GM10266 (cell line): Measurements from ENCODE around the gene MAPK1.
A peak's percentile ranks its signal among the peaks of the same experiment; 100 is the strongest.

Source experiments
- DNase-seq: peaks from one replicate; pipeline ENCODE4 v3.0.0; 2012; ENCODE audit errors: extremely low spot score
- CTCF ChIP-seq: IDR thresholded peaks from 2 replicates; pipeline ENCODE4 v1.5.1; 2012; ENCODE audit warnings: mild to moderate bottlenecking, low read depth; ENCODE audit not compliant: control insufficient read depth, insufficient read depth; ENCODE audit errors: missing control alignments

Gene MAPK1

GRCh38 chr22:21860491-21861039 lies 6.9 kb downstream of the MAPK1 start:
- TF ChIP-seq CTCF = no peak
- no peak for DNase-seq

- TF ChIP-seq CTCF = no peak
- no peak for DNase-seq
These were observed 9.2 kb downstream of the MAPK1 start for GRCh38 chr22:21858025-21858764.

GRCh38 chr22:21857481-21857914 lies 9.9 kb downstream of the MAPK1 start:
- no peak for TF ChIP-seq CTCF
- peak; percentile 72 for DNase-seq

- TF ChIP-seq CTCF = no peak
- no peak for DNase-seq
These were observed 10.6 kb downstream of the MAPK1 start for GRCh38 chr22:21856868-21857267.

- no peak for DNase-seq
- TF ChIP-seq CTCF = no peak
These were observed 11.2 kb downstream of the MAPK1 start for GRCh38 chr22:21856197-21856596.

- no peak for TF ChIP-seq CTCF
- no peak for DNase-seq
These were observed 11.8 kb downstream of the MAPK1 start for GRCh38 chr22:21855676-21856075.

- no peak for DNase-seq
These were observed 16.8 kb downstream of the MAPK1 start for GRCh38 chr22:21850660-21851059.

More at GRCh38 chr22:21850660-21851059, 16.8 kb downstream of the MAPK1 start:
- no peak for TF ChIP-seq CTCF
